ENCODE results near the gene KRTAP3-3.
A peak's percentile ranks its signal among the peaks of the same experiment; 100 is the strongest.

- peak in 3 of 5 experiments; percentile 7 to 52 (median 35) for TF ChIP-seq CTCF (IDR thresholded peaks at IDR 0.05 in 4 of 5, conservative IDR thresholded peaks at IDR 0.05 in 1 of 5)
- no peak for TF ChIP-seq POLR2A (IDR thresholded peaks at IDR 0.05)
Observed at GRCh38 chr17:40963838-40964237, 30.1 kb downstream of the KRTAP3-3 start.

Data from gastrocnemius medialis (tissue), 4 donors.